ENCODE results near the gene COL20A1.

The COL20A1 gene

GRCh38 chr20:63277466-63278272 lies 15.3 kb upstream of the COL20A1 start:
- H3K4me3 ChIP-seq (ENCODE audit: low read depth, low read length) = no peak overlapping the region
- DNase-seq (ENCODE audit: low read depth) = no peak
- TF ChIP-seq MYC (IDR thresholded peaks at IDR 0.05; ENCODE audit: low read depth, low read length) = no peak
- TF ChIP-seq POLR2A (IDR thresholded peaks at IDR 0.05; ENCODE audit: extremely low read depth, insufficient read length) = no peak
- TF ChIP-seq, protein P1, sequence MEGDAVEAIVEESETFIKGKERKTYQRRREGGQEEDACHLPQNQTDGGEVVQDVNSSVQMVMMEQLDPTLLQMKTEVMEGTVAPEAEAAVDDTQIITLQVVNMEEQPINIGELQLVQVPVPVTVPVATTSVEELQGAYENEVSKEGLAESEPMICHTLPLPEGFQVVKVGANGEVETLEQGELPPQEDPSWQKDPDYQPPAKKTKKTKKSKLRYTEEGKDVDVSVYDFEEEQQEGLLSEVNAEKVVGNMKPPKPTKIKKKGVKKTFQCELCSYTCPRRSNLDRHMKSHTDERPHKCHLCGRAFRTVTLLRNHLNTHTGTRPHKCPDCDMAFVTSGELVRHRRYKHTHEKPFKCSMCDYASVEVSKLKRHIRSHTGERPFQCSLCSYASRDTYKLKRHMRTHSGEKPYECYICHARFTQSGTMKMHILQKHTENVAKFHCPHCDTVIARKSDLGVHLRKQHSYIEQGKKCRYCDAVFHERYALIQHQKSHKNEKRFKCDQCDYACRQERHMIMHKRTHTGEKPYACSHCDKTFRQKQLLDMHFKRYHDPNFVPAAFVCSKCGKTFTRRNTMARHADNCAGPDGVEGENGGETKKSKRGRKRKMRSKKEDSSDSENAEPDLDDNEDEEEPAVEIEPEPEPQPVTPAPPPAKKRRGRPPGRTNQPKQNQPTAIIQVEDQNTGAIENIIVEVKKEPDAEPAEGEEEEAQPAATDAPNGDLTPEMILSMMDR (IDR thresholded peaks at IDR 0.05; ENCODE audit: low read depth, low read length) = no peak
- TF ChIP-seq, protein P2, sequence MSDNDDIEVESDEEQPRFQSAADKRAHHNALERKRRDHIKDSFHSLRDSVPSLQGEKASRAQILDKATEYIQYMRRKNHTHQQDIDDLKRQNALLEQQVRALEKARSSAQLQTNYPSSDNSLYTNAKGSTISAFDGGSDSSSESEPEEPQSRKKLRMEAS (IDR thresholded peaks at IDR 0.05; ENCODE audit: low read depth, low read length) = no peak

- H3K4me3 ChIP-seq (ENCODE audit: low read depth, low read length) = no peak overlapping the region
- TF ChIP-seq POLR2A (IDR thresholded peaks at IDR 0.05; ENCODE audit: extremely low read depth, insufficient read length) (no peak), MYC (IDR thresholded peaks at IDR 0.05; ENCODE audit: low read depth, low read length) (no peak)
- TF ChIP-seq, protein P2 (IDR thresholded peaks at IDR 0.05; ENCODE audit: low read depth, low read length) = no peak
- TF ChIP-seq, protein P1 (IDR thresholded peaks at IDR 0.05; ENCODE audit: low read depth, low read length) = no peak
- no peak for DNase-seq (ENCODE audit: low read depth)
These were observed 14.3 kb upstream of the COL20A1 start for GRCh38 chr20:63278661-63279060.

- no peak overlapping the region for H3K4me3 ChIP-seq (ENCODE audit: low read depth, low read length)
- no peak for DNase-seq (ENCODE audit: low read depth)
- TF ChIP-seq, protein P1 (IDR thresholded peaks at IDR 0.05; ENCODE audit: low read depth, low read length) = no peak
- TF ChIP-seq POLR2A (IDR thresholded peaks at IDR 0.05; ENCODE audit: extremely low read depth, insufficient read length) = no peak
- TF ChIP-seq, protein P2 (IDR thresholded peaks at IDR 0.05; ENCODE audit: low read depth, low read length) = no peak
- no peak for TF ChIP-seq MYC (IDR thresholded peaks at IDR 0.05; ENCODE audit: low read depth, low read length)
These were observed 13.1 kb upstream of the COL20A1 start for GRCh38 chr20:63279931-63280330.

DNA sequence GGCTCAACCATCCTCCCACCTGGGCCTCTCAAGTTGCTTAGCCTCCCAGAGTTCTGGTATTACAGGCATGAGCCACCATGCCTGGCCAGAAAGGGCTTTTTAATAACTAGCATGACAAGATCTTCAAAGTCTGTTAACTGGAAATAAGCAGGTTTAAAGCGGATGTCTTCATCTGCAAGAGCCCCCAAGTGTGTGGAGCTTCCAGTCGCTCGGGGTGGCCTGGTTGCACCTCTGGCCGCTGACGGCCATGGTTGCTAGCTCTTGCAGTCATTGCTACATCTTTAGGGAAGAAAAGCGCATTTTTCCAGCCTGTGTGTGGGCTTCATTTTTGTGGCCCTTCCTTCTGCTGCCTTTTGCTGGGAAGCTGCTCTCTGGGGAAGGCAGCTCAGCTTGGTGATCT lies 12.6 kb upstream of the COL20A1 start:
- no peak overlapping the region for H3K4me3 ChIP-seq (ENCODE audit: low read depth, low read length)
- no peak for DNase-seq (ENCODE audit: low read depth)
- no peak for TF ChIP-seq POLR2A (IDR thresholded peaks at IDR 0.05; ENCODE audit: extremely low read depth, insufficient read length)
- TF ChIP-seq, protein P1 (IDR thresholded peaks at IDR 0.05; ENCODE audit: low read depth, low read length) = no peak
- TF ChIP-seq, protein P2 (IDR thresholded peaks at IDR 0.05; ENCODE audit: low read depth, low read length) = no peak
- no peak for TF ChIP-seq MYC (IDR thresholded peaks at IDR 0.05; ENCODE audit: low read depth, low read length)

DNA sequence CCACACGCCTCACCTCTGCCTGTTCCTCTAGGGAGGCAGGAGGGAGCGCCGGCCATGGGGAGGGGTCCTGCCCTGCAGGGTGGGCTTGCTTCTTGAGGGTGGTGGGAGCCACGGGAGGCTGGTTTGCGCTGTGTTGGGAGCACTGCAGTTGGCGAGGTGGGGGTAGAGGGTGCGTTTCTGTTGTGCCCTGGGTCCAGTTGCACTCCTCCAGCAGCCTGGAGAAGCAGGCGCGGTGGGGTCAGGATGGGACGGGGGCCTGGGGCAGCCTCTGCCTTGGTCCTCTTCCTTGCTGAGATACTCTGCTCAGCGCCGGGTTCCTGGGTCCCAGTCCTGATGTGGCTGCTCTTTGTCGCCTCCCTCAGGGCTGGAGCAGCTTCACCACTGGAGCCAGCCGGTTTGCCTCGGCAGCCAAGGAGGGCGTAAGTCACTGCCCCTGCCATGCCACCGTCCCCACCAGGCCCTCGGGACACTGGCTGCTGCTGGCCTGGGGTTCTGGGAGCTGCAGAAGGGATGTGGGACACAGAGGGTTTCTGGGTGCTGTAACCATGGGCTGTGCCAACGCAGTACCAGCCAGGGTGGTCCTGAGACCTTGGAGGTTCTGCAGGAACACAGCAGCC lies 11.9 kb upstream of the COL20A1 start:
- peak; percentile 35 for DNase-seq (ENCODE audit: low read depth)
- TF ChIP-seq, protein P2 (IDR thresholded peaks at IDR 0.05; ENCODE audit: low read depth, low read length) = no peak
- no peak for TF ChIP-seq POLR2A (IDR thresholded peaks at IDR 0.05; ENCODE audit: extremely low read depth, insufficient read length)
- TF ChIP-seq, protein P1 (IDR thresholded peaks at IDR 0.05; ENCODE audit: low read depth, low read length) = peak; percentile 57
- H3K4me3 ChIP-seq (ENCODE audit: low read depth, low read length) = no peak overlapping the region

Data from NB4 (cell line).